ENCODE data around the gene CUBN. TPM values are rescaled to one million over a fixed set of nuclear protein-coding genes. Genes with fewer than 3 reads are reported as not detected.
"Not testable (repeated sequence)": the region's sequence is repeated elsewhere in the genome, so short reads cannot be mapped to it uniquely, and the experiment has no call there.

Gene CUBN
- total RNA-seq, 2 experiments from 2014 or later: 0.25 to 0.43 TPM

DNA sequence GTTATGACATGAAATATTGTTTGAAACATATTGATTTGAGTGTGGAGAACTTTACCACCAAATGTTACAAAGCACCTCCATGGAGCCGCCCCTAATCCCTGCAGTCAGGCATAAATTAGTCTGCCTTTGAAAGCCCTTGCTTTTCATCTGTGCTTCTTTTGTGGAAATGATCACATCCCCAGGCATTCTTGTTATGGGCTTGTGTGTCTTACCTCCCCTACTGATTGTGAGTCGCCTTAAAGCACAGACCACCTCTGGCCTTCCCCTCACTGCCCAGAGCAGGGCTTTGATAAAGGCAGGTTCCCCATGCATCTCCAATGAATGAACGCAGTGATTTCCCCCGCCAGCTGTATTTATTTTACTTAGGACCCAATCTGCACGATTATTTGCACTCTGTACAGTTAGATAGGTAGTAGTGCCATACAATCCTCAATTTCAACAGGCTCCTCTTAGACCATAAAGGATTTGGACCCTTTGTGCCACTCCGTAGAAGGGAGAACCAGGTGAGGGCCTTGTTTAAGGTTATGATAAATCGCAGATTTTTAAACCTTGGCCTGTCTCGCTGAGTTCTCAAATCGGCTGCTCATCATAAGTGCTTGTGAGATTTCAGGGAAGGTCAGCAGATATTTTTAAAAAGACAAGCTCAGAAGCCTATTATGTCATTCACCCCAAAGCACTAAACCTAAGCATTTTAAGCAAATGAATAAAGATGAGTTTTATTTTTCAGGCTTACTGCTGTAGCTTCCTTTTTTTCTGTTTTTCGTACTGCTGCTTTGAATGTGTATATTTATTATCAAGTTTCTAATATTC lies 107.8 kb downstream of the CUBN start:
- Mint-ChIP-seq H3K4me3 (no peak overlapping the region), H3K27ac (no peak overlapping the region), H3K9me3 (ENCODE audit: low read depth) (no peaks in the 10 kb centered on the region), H3K36me3 (ENCODE audit: low read depth) (peaks cover 11% of the 10 kb centered on the region), H3K27me3 (no peaks in the 10 kb centered on the region), H3K4me1 (peaks cover 48% of the 10 kb centered on the region)
- DNase-seq: no peak
- CTCF ChIA-PET: interaction anchor here (0.7 to 2.5 kb wide), 2 partner anchors 16 to 26 kb away, joined by 3 to 15 read pairs; no protein-coding TSS in a partner anchor
- no peak for ATAC-seq
- POLR2A ChIA-PET: interaction anchor here (1.1 to 1.3 kb wide), 2 partner anchors 19 to 130 kb away, joined by 3 to 7 read pairs; no protein-coding TSS in a partner anchor
- intact Hi-C loops (cut with DNase I, micrococcal nuclease): loop anchor here (1.0 to 10.0 kb wide), 2 partner anchors 16 to 623 kb away; partner anchors contain the start of gene STAM (in 1 of the 2)

DNA sequence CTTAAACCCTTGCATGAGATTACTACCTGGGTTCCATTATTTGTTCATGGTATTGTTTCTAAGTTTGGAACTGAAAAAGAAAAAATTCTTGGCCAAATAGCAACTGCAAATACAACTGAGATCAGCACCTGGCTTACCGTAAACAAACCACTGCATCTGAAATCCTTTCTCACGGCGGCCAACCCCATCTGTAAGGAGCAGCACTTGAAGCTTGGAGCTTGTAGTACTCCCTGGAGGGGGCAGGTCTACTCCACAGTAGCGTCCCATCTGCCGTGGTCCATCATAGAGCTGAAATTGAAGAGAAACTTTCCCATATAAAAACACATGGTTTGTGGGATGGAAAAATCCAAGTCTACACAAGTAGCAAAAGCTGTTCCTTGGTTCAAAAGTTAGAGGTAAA lies 109.9 kb downstream of the CUBN start:
- H3K4me3 Mint-ChIP-seq: no peak overlapping the region
- no peaks in the 10 kb centered on the region for H3K27me3 Mint-ChIP-seq
- peaks cover 11% of the 10 kb centered on the region for H3K36me3 Mint-ChIP-seq (ENCODE audit: low read depth)
- POLR2A ChIA-PET: no interaction called here
- H3K27ac Mint-ChIP-seq: no peak overlapping the region
- DNase-seq (no peak), ATAC-seq (no peak)
- CTCF ChIA-PET: interaction anchor here (2.1 kb wide), 1 partner anchor 10 kb away, joined by 8 read pairs; no protein-coding TSS in a partner anchor
- H3K9me3 Mint-ChIP-seq (ENCODE audit: low read depth): no peaks in the 10 kb centered on the region
- intact Hi-C loops (cut with DNase I, micrococcal nuclease): loop anchor here in 1 of 2 experiments (10.0 kb wide), 1 partner anchor 625 kb away; the partner anchor contains the start of gene STAM
- peaks cover 29% of the 10 kb centered on the region for H3K4me1 Mint-ChIP-seq

DNA sequence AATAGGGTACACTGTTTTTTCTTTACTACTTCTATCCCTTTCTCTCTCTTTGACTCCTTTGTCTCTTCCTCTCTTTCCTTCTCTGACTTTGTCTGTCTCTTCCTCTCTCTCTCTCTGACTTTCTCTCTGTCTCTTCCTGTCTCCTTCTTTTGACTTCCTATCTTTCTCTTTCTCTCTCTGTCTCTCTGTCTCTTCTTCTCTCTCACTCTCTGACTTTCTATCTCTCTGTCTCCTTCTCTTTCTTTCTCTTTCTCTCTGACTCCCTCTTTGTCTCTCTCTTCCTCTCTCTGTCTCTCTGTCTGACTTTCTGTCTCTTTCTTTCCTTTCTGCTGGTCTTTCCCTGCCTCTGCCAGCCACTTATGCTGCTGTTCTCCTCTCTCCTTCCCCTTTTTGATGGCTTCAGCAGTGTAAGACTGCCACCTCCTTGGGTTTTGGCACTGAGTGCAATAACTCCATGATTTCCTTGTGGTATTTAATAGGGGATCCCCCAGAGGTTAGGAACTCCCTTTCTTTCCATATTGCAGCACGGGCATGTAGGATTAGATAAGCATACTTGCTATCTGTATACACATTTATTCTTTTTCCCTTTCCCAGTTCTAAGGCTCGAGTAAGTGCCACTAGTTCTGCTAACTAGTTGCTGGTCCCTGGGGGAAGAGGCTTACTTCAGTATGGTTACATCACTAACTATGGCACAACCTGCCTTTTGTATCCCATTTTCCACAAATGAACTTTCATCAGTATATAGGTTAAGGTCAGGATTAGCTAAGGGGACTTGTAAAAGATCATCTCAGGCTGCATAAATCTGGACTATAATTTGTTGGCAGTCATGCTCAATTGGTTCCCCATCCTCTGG lies 116.3 kb downstream of the CUBN start:
- H3K4me1 Mint-ChIP-seq; H3K27me3 Mint-ChIP-seq; ATAC-seq; POLR2A ChIA-PET; H3K4me3 Mint-ChIP-seq; DNase-seq; intact Hi-C loops (cut with DNase I, micrococcal nuclease); CTCF ChIA-PET; H3K27ac Mint-ChIP-seq; H3K36me3 Mint-ChIP-seq (ENCODE audit: low read depth); H3K9me3 Mint-ChIP-seq (ENCODE audit: low read depth): not testable (repeated sequence)

DNA sequence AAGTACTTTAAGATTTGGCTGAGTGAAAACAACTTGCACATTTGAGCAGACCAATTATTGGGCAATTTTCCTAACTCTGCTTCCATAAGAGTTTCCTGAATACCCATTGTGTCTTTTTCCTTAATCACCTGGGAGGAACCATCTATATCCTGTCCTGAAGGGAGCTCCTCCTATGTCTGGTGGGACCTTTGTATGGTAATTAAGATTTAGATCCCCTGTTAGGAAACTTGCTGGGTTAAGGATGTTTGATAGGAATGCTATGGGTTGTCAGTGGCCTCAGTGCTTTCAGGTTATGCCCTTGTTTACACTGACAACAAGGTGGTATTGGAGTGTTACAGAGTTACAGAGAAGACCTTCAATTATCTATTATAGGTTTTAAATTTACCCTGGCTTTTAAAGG lies 116.9 kb downstream of the CUBN start:
- intact Hi-C loops (cut with DNase I, micrococcal nuclease); H3K36me3 Mint-ChIP-seq (ENCODE audit: low read depth); H3K4me3 Mint-ChIP-seq; DNase-seq; H3K9me3 Mint-ChIP-seq (ENCODE audit: low read depth); CTCF ChIA-PET; ATAC-seq; H3K27ac Mint-ChIP-seq; H3K27me3 Mint-ChIP-seq; POLR2A ChIA-PET: not testable (repeated sequence)
- H3K4me1 Mint-ChIP-seq: peaks cover 16% of the 10 kb centered on the region

DNA sequence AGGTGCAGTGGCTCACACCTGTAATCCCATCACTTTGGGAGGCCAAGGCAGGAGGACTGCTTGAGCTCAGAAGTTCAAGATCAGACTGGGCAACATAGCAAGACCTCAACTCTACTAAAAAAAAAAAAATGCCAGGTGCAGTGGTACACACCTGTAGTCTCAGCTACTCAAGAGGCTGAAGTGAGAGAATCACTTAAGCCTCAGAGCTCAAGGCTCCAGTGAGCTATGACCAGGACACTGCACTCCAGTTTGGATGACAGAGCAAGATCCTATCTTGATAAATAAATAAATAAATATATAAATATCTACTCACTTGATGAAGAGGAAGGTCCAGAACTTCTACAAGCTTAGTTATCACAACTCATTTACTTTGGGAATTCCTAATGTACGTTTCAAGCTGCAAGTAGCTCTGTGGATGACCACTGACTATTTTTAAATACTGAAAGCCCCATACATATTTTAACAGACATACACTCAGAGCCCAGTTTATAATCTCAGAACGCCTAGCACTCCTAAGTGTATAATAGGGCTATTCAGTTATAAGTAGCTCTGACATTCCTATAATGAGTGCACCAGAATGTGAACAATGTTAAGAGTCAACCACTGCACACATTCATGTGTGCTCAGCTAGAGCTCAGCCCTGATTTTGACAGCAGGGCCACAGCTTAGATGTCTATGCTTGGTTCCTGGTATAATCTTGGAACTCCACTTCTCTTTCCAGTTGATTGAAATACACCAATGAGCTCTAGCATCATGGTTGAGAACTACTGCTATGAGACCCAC lies 119.1 kb downstream of the CUBN start:
- H3K4me3 Mint-ChIP-seq: no peak overlapping the region
- H3K36me3 Mint-ChIP-seq (ENCODE audit: low read depth): peaks cover 7% of the 10 kb centered on the region
- intact Hi-C loops (cut with DNase I, micrococcal nuclease): no loop called here
- peaks cover 35% of the 10 kb centered on the region for H3K4me1 Mint-ChIP-seq
- POLR2A ChIA-PET: no interaction called here
- ATAC-seq: no peak
- H3K27ac Mint-ChIP-seq: no peak overlapping the region
- CTCF ChIA-PET: interaction anchor here (2.6 kb wide), 1 partner anchor 8 kb away, joined by 8 read pairs; no protein-coding TSS in a partner anchor
- H3K27me3 Mint-ChIP-seq: no peaks in the 10 kb centered on the region
- DNase-seq: no peak
- H3K9me3 Mint-ChIP-seq (ENCODE audit: low read depth): peaks cover 4% of the 10 kb centered on the region

DNA sequence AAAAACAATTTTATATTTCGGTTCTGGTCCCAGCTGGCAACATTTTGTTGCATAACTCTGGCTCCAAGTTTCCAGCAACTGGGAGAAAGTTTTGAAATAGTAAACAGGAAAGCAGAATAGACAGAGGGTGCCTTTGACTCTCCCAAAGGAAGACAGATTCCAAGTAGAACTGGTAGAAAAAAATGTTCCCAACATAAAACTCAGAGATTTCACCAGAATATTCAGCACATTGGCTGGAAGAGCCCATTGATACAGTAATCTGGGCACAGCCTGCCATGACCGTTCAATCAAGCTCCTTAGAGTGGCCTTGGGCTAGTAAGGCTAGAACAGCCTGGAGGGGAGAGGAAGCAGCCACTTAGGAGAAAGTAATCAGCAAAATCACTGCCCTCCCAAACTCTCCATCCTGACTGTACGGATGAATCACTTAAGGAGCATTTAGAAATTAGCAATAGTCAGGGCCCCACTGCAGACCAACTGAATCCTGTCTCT lies 120.4 kb downstream of the CUBN start:
- ChIA-PET CTCF (interaction anchor here (0.7 to 2.6 kb wide), 2 partner anchors 10 to 196 kb away, joined by 3 to 8 read pairs; no protein-coding TSS in a partner anchor), POLR2A (no interaction called here)
- peaks cover 7% of the 10 kb centered on the region for H3K36me3 Mint-ChIP-seq (ENCODE audit: low read depth)
- intact Hi-C loops (cut with DNase I, micrococcal nuclease): no loop called here
- peaks cover 46% of the 10 kb centered on the region for H3K4me1 Mint-ChIP-seq
- ATAC-seq (no peak), DNase-seq (no peak)
- H3K27me3 Mint-ChIP-seq: peaks cover 6% of the 10 kb centered on the region
- H3K9me3 Mint-ChIP-seq (ENCODE audit: low read depth): peaks cover 4% of the 10 kb centered on the region
- H3K27ac Mint-ChIP-seq: no peak overlapping the region
- H3K4me3 Mint-ChIP-seq: no peak overlapping the region

DNA sequence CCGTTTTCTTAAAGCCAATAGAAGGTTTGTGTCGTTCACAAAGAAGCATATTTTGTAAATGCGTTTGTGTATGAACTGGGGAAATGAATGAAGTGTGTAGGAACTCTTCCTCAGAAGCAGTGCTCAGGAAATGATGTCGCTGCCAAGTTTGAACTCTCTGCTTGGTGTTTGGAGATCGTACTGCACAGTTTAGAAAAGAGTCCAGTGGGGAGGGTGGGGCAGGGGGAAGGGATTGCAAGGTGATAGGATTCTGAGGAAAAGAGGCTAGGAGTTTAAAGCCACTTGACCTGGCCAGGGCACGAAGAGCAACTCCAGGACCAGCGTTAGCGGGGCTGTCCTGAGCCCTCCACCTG lies 122.2 kb downstream of the CUBN start:
- POLR2A ChIA-PET: interaction anchor here (1.1 kb wide), 1 partner anchor 18 kb away, joined by 3 read pairs; no protein-coding TSS in a partner anchor
- Mint-ChIP-seq H3K36me3 (ENCODE audit: low read depth) (peaks cover 7% of the 10 kb centered on the region), H3K27ac (no peak overlapping the region), H3K27me3 (peaks cover 10% of the 10 kb centered on the region), H3K4me1 (peaks cover 57% of the 10 kb centered on the region), H3K9me3 (ENCODE audit: low read depth) (peaks cover 4% of the 10 kb centered on the region), H3K4me3 (no peak overlapping the region)
- DNase-seq (no peak), ATAC-seq (no peak)
- CTCF ChIA-PET: interaction anchor here (1.1 kb wide), 1 partner anchor 18 kb away, joined by 3 read pairs; no protein-coding TSS in a partner anchor
- intact Hi-C loops (cut with DNase I, micrococcal nuclease): no loop called here

DNA sequence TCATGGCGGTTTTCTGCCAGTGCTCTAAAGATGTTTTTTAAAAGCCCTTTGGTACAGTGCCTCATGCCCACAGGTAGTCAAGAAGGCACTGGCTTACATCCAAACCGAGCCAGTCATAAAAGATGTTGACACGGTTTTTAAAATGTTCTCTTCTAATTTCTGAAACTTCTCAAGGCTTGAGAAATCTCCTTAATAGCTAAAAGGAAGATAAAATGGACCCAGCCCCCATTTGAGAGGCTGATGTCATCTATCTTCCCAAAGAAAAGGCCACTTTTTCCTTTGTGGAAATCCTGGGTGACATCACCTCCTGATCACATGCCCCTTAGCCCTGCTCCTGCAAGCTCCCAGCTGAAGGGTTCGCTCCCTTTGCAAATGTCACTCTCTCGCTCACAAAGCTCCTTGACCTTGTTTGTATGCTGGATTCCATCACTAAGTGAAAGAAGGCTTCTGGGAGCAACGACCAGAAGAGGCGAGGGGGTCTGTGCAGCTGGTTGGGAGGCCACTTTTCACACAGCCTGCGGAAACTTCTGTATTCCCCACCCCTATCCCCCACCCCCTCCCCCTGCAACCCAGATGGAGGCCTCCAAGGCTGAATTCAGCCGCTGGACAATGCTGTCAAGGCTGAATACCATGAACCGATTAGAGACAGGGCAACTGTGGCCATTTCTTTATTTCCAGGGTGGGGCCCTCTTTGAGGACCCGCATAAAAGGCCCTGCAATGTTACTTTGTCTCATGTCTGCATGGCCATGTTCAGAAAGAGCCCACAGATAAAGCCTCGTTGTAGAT lies 122.8 kb downstream of the CUBN start:
- H3K4me1 Mint-ChIP-seq: peaks cover 63% of the 10 kb centered on the region
- peaks cover 7% of the 10 kb centered on the region for H3K36me3 Mint-ChIP-seq (ENCODE audit: low read depth)
- ATAC-seq (no peak), DNase-seq (no peak)
- POLR2A ChIA-PET: interaction anchor here (1.0 to 1.1 kb wide), 2 partner anchors 19 to 115 kb away, joined by 3 to 4 read pairs; no protein-coding TSS in a partner anchor
- H3K27me3 Mint-ChIP-seq: peaks cover 10% of the 10 kb centered on the region
- CTCF ChIA-PET: interaction anchor here (3.5 kb wide), 1 partner anchor 16 kb away, joined by 15 read pairs; no protein-coding TSS in a partner anchor
- no peak overlapping the region for H3K4me3 Mint-ChIP-seq
- H3K27ac Mint-ChIP-seq: no peak overlapping the region
- intact Hi-C loops (cut with DNase I, micrococcal nuclease): loop anchor here in 1 of 2 experiments (1.0 kb wide), 1 partner anchor 14 kb away; no protein-coding TSS in a partner anchor
- H3K9me3 Mint-ChIP-seq (ENCODE audit: low read depth): peaks cover 2% of the 10 kb centered on the region

DNA sequence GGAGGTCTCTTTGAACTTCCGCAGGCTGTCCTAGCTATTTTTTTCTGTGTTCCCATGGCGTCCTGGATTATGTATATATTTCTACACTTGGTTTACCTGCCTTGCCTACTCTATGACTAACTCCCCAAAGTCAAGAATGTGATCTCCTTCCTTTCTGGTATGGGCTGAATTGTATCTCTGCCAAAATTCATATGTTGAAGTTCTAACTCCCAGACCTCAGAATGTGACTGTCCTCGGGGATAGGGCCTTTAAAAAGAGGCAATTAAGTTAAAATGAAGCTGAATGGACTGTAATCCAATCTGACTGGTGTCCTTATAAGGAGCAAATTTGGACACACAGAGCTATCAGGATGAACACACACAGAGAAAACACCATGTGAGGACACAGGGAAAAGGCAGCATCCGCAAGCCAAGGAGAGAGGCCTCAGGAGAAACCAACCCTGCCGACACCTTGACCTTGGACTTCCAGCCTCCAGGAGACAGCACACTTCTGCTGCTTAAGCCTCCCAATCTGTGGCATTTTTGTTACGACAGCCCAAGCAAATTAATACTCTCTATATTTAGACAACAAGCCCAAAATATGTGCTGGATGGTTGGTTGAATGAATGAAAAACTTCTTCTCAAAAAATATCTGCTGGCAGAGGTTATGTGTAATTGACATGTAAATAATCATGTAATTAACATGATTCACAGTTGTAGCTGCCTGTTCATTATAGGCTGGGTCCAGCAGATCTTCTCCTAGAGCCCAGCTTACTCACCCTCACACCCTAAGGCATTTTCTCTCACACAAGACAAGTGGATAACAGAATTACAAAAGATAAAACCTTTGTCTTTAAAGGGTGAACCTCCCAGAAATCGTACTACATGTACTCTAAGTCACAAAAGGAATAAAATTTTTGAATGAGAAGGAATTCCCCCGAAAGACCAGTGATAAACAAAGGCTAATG lies 123.7 kb downstream of the CUBN start:
- ATAC-seq (no peak), DNase-seq (no peak)
- H3K4me1 Mint-ChIP-seq: peaks cover 72% of the 10 kb centered on the region
- no peak overlapping the region for H3K27ac Mint-ChIP-seq
- peaks cover under 1% of the 10 kb centered on the region for H3K36me3 Mint-ChIP-seq (ENCODE audit: low read depth)
- H3K4me3 Mint-ChIP-seq: no peak overlapping the region
- H3K27me3 Mint-ChIP-seq: peaks cover 10% of the 10 kb centered on the region
- H3K9me3 Mint-ChIP-seq (ENCODE audit: low read depth): peaks cover 2% of the 10 kb centered on the region
- intact Hi-C loops (cut with DNase I, micrococcal nuclease): loop anchor here in 1 of 2 experiments (1.0 kb wide), 1 partner anchor 15 kb away; no protein-coding TSS in a partner anchor
- CTCF ChIA-PET: interaction anchor here (0.9 to 3.5 kb wide), 2 partner anchors 16 to 19 kb away, joined by 3 to 15 read pairs; no protein-coding TSS in a partner anchor
- POLR2A ChIA-PET: interaction anchor here (1.0 to 1.1 kb wide), 2 partner anchors 19 to 114 kb away, joined by 3 to 4 read pairs; no protein-coding TSS in a partner anchor
